Aorta (tissue), 5 donors: ENCODE data around the gene MRPS5. TPM values are rescaled to one million over a fixed set of nuclear protein-coding genes. Genes with fewer than 3 reads are reported as not detected.
"Not testable (repeated sequence)": the region's sequence is repeated elsewhere in the genome, so short reads cannot be mapped to it uniquely, and the experiment has no call there.

Source experiments
- ATAC-seq: fragments of 200-7000 bp; cut with Tn5 transposase; one replicate; pipeline ENCODE4 v1.9.1; 2022; ENCODE audit warnings: moderate library complexity; ENCODE audit not compliant: low FRiP score
- DNase-seq, 2 donors: peaks; one replicate each; pipeline ENCODE4 v3.0.0-alpha.2; 2020
- H3K27ac ChIP-seq, 2 donors: one replicate each; pipeline ENCODE4 v1.5.1; 2013; ENCODE audit warnings: low read length in 2 of 2, mild to moderate bottlenecking in 2 of 2, moderate library complexity in 2 of 2, control low read depth in 1 of 2, inconsistent platforms in 1 of 2, low read depth in 1 of 2
- H3K27me3 ChIP-seq, 2 donors: one replicate each; pipeline ENCODE4 v1.6.1; 2013; ENCODE audit warnings: control low read depth in 1 of 2, low read length in 1 of 2, mild to moderate bottlenecking in 1 of 2, moderate library complexity in 1 of 2; ENCODE audit not compliant: insufficient read depth in 2 of 2, control insufficient read depth in 1 of 2
- H3K36me3 ChIP-seq, 2 donors: one replicate each; pipeline ENCODE4 v1.6.1; 2013; ENCODE audit warnings: control low read depth in 1 of 2, low read length in 1 of 2, mild to moderate bottlenecking in 1 of 2; ENCODE audit not compliant: insufficient read depth in 2 of 2, control insufficient read depth in 1 of 2
- H3K4me1 ChIP-seq, 2 donors: one replicate each; pipeline ENCODE4 v1.6.1; 2013; ENCODE audit warnings: low read length in 2 of 2, control low read depth in 1 of 2, mild to moderate bottlenecking in 1 of 2, moderate library complexity in 1 of 2; ENCODE audit not compliant: insufficient read depth in 2 of 2, control insufficient read depth in 1 of 2
- H3K4me3 ChIP-seq, 2 donors: one replicate each; pipeline ENCODE4 v1.5.1; 2013; ENCODE audit warnings: low read length in 2 of 2, control low read depth in 1 of 2, mild to moderate bottlenecking in 1 of 2
- H3K9me3 ChIP-seq: one replicate; pipeline ENCODE4 v1.6.1; 2013; ENCODE audit warnings: mild to moderate bottlenecking, low read length; ENCODE audit not compliant: control insufficient read depth
- WGBS, 2 donors: extraction: QIAGEN DNeasy Blood & Tissue Kit; methylation state at CpG; one replicate each; pipeline ENCODE4 v1.1.7; 2013; 5-methylcytosine and 5-hydroxymethylcytosine counted together
- intact Hi-C, 2 donors: fragments of 100-400 bp; cut with DNase I; formaldehyde crosslinking; loops; one replicate each; pipeline versions ENCODE4 v1.14.2 to v1.15.0; 2022
- polyA plus RNA-seq, 2 donors: library from polyadenylated mRNA; stranded (reverse); fragments of 200-250 nt; gene quantifications; one replicate each; pipeline ENCODE4 v1.2.3, GENCODE V29; 2013
- total RNA-seq, 2 donors: library from RNA; stranded (reverse); fragmentation: NEBNext Ultra II Directional; extraction: Animal tissue kit (Norgen Biotek cat#: 25700); gene quantifications; one replicate each; pipeline ENCODE4 v1.2.1, GENCODE V29; 2021
- donor health status: healthy with polysubstance abuse.
- donor health status: Bipolar disorder and iron deficiency.
- donor health status: DM: no; HTN: no; CAD: no.
- donor health status: DM: no; HTN: no; CAD: no.
- donor health status: DM: yes; HTN: yes; CAD: no.

MRPS5 gene
- total and polyA plus RNA-seq, 4 donors: 31.2 to 57.1 (median 36.3) TPM

DNA sequence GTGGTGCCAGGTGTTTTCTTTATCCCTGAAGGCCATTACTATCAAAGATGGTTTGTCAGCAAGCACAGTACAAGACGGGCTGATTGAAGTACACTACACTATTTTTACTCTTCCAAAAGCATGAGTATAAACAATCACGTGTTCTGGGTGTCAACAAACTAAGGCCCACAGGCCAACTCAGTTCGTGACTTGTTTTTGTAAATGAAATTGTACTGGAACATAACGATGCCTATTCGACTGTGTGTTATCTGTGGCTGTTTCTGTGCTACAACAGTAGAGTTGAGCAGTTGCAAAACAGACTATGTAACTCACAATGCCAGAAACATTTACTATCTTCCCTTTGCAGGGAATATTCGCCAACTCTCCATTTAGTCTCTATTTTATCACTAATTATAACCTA is 12.3 kb downstream of the MRPS5 start:
- H3K27me3 ChIP-seq: no peaks in the 10 kb centered on the region
- ATAC-seq: no peak
- intact Hi-C loops: no loop called here
- H3K4me1 ChIP-seq: no peaks in the 10 kb centered on the region
- no peaks in the 10 kb centered on the region for H3K9me3 ChIP-seq
- no peak overlapping the region for H3K4me3 ChIP-seq
- DNase-seq: no peak
- peaks cover 7 to 11% of the 10 kb centered on the region in 2 donors for H3K36me3 ChIP-seq
- no peak overlapping the region for H3K27ac ChIP-seq
- 86% methylated on average over 6 of the region's 6 CpGs for WGBS, 2 donors

DNA sequence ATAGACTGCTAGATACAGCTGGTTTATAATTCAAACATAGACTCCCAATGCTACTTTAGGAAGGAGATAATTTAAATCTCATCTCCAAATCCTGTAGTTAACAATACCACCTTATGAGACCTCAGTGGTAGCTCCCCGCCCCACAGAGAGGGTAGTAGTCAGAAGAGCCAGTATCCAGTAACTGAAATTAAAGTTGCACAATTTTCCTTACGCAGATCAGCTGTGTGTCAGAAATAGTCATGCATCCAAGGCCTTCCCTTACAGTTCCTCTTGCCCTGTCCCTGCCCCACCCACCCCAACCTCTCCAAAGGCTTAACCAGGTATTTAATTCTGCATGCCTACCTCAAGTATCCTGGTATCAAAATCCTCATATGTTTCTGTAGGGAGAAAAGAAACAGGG is 15.5 kb downstream of the MRPS5 start:
- H3K4me3 ChIP-seq: no peak overlapping the region
- peaks cover 8 to 9% of the 10 kb centered on the region in 2 donors for H3K36me3 ChIP-seq
- H3K27ac ChIP-seq: no peak overlapping the region
- ATAC-seq (no peak), DNase-seq (no peak)
- 95 to 100% methylated on average over 2 of the region's 2 CpGs for WGBS, 2 donors
- H3K4me1 ChIP-seq: no peaks in the 10 kb centered on the region
- H3K27me3 ChIP-seq: no peaks in the 10 kb centered on the region
- intact Hi-C loops: no loop called here
- no peaks in the 10 kb centered on the region for H3K9me3 ChIP-seq

DNA sequence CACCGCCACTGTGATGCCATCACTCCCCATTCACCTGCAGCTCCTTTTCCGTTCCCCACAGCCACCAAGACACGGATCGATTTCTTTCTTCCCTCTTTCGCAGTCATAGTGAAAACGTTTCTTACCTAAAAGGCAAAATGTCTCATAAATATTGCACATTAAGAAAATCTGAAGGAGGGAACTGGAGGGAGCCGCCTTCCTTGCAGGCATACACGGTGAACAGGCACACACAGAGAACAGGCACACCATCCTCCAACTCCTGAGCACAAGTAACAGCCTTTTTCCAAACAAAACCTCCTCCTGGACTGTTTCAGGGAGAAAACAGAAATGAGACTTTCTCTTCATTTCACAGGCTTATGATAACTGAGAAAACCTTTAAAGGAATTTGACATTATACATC is 17.0 kb downstream of the MRPS5 start:
- WGBS, 2 donors: 89 to 94% methylated on average over 8 of the region's 8 CpGs
- no peak for ATAC-seq
- H3K27ac ChIP-seq: no peak overlapping the region
- H3K4me1 ChIP-seq: no peaks in the 10 kb centered on the region
- no peak for DNase-seq
- H3K36me3 ChIP-seq: peaks cover 11 to 12% of the 10 kb centered on the region in 2 donors
- intact Hi-C loops: no loop called here
- peaks cover 2% of the 10 kb centered on the region for H3K9me3 ChIP-seq
- no peak overlapping the region for H3K4me3 ChIP-seq
- H3K27me3 ChIP-seq: no peaks in the 10 kb centered on the region

DNA sequence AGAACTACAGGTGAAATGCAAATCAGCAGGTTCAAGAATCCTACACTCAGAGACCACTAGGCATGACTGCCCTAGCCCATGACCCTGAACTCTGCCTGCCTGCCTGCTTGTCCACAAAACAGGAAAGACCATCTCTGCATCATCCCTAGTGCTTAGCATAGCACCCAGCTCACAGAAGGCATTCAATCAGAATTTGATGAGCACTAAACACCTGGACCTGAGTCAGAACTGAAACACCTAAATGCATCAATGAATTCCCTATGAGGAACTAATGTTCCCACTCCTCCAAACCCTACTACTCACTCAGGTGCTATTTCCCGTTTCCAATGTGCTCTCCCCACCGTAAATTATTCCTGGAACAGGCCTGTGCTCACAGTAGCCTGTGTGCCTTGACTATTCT is 21.7 kb downstream of the MRPS5 start:
- Histone ChIP-seq H3K36me3 (peaks cover 7% of the 10 kb centered on the region in 2 donors), H3K4me3 (no peak overlapping the region), H3K27ac (no peak overlapping the region), H3K9me3 (peaks cover 2% of the 10 kb centered on the region), H3K27me3 (no peaks in the 10 kb centered on the region), H3K4me1 (no peaks in the 10 kb centered on the region)
- WGBS, 2 donors: 89 to 91% methylated on average over 2 of the region's 2 CpGs
- DNase-seq (no peak), ATAC-seq (no peak)
- intact Hi-C loops: no loop called here

DNA sequence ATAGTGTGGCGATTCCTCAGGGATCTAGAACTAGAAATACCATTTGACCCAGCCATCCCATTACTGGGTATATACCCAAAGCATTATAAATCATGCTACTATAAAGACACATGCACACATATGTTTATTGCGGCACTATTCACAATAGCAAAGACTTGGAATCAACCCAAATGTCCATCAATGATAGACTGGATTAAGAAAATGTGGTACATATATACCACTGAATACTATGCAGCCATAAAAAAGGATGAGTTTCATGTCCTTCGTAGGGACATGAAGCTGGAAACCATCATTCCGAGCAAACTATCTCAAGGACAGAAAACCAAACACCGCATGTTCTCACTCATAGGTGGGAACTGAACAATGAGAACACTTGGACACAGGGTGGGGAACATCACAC is 23.3 kb downstream of the MRPS5 start:
- H3K27ac ChIP-seq, ATAC-seq, H3K27me3 ChIP-seq, intact Hi-C loops, H3K36me3 ChIP-seq, H3K4me3 ChIP-seq, H3K9me3 ChIP-seq, H3K4me1 ChIP-seq, DNase-seq: not testable (repeated sequence)
- WGBS, 2 donors: 92 to 98% methylated on average over 5 of the region's 5 CpGs

DNA sequence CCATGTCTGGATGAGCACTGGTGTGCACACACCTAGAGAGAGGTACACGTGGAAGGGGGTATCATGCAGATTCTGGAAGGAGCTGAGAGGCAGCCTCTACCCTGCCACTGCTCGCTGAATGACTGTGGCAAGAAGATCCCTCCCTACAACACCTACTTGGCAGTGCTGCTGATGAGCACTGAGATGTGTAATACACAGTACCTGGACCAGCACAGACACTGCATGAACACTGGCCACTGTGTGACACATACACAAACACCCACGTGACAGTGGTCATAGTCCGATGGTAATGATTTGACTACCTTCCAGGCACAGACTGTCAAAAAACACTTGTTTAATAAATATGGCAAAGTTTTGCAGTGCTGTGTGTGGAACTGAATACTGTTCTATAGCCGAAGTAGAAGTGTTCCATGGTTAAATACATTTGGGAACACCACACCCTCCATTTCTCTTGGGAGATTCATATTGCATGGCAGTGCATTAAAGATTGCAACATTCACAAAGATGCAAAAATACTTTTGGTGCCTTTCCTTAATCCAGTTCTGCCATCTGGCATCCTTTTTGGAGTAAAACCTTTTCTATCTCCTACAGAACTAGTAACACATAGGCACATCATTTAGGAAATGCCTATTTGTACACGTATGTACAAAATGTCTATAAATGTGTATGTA is 29.6 kb downstream of the MRPS5 start:
- WGBS, 2 donors: 95% methylated on average over 6 of the region's 6 CpGs
- intact Hi-C loops: no loop called here
- H3K4me1 ChIP-seq: no peaks in the 10 kb centered on the region
- DNase-seq (no peak), ATAC-seq (no peak)
- peaks cover 6 to 10% of the 10 kb centered on the region in 2 donors for H3K36me3 ChIP-seq
- no peaks in the 10 kb centered on the region for H3K27me3 ChIP-seq
- no peaks in the 10 kb centered on the region for H3K9me3 ChIP-seq
- H3K4me3 ChIP-seq: no peak overlapping the region
- no peak overlapping the region for H3K27ac ChIP-seq

DNA sequence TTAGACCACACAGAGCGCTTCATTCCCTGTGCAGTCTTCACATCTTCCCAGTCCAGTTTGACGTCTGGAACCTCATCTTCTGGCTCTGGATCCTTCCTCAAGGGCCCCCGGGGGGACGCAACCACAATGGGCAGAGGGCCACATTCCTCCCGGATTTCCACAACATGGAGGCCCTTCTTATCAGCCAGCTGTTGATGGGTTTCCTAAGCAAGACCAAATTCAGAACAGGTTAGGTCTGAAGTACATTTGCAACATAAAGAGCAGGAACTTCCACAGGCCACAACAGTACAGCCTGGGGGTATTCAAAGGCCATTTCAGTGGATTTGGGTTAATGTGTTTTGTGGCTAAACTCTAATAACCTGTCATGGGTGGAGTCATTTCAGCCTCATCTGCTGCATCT is 34.2 kb downstream of the MRPS5 start:
- Histone ChIP-seq H3K4me3 (no peak overlapping the region), H3K27me3 (no peaks in the 10 kb centered on the region), H3K9me3 (no peaks in the 10 kb centered on the region), H3K27ac (no peak overlapping the region), H3K4me1 (no peaks in the 10 kb centered on the region), H3K36me3 (peaks cover 6 to 10% of the 10 kb centered on the region in 2 donors)
- ATAC-seq: no peak
- DNase-seq: no peak
- WGBS, 2 donors: 93 to 94% methylated on average over 5 of the region's 5 CpGs
- intact Hi-C loops: no loop called here

DNA sequence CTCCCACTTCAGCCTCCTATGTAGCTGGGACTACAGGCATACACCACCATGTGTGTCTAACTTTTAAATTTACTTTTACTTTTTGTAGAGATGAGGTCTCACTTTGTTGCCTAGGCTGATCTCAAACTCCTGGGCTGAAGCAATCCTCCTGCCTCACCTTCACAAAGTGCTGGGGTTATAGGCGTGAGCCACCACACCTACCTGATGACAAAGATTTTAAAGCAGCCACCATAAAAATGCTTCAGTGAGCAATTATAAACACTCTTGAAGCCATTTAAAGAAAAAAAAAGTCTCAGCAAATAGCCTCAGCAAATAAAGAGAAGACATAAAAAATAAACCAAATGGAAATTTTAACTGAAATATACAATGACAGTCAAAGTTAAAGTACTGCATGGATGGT is 35.6 kb downstream of the MRPS5 start:
- no peak for ATAC-seq
- H3K4me1 ChIP-seq: no peaks in the 10 kb centered on the region
- intact Hi-C loops: no loop called here
- no peaks in the 10 kb centered on the region for H3K27me3 ChIP-seq
- no peak overlapping the region for H3K27ac ChIP-seq
- H3K4me3 ChIP-seq: no peak overlapping the region
- DNase-seq: no peak
- WGBS, 2 donors: 98 to 100% methylated on average over 1 of the region's 1 CpG
- H3K9me3 ChIP-seq: no peaks in the 10 kb centered on the region
- peaks cover 6 to 8% of the 10 kb centered on the region in 2 donors for H3K36me3 ChIP-seq

DNA sequence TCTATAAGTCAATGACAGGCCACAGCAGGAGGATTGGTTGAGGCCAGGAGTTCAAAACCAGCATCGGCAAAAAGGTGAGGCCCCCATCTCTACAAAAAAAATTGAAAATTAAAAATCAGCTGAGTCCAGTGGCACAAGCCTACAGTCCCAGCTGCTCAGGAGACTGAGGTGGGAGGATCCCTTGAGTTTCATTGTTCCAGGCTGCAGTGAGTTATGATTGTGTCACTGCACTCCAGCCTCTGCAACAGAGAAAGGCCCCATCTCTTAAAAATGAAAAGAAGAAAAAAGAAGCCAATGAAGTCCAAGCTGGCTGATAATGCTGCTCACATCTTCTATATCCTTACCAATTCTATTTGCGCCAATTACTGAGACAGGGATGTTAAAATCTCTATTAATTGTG is 39.1 kb downstream of the MRPS5 start:
- Histone ChIP-seq H3K4me1 (no peaks in the 10 kb centered on the region), H3K9me3 (no peaks in the 10 kb centered on the region), H3K27ac (no peak overlapping the region), H3K4me3 (no peak overlapping the region), H3K36me3 (peaks cover 3 to 4% of the 10 kb centered on the region in 2 donors), H3K27me3 (no peaks in the 10 kb centered on the region)
- 94 to 95% methylated on average over 2 of the region's 2 CpGs for WGBS, 2 donors
- intact Hi-C loops: no loop called here
- ATAC-seq: no peak
- DNase-seq: no peak
